GM12873 (cell line): ENCODE results near the gene THOP1.

Experiments used
- CTCF ChIP-seq: IDR thresholded peaks from 2 replicates; pipeline ENCODE4 v1.5.1; 2012; ENCODE audit warnings: low read depth, mild to moderate bottlenecking, moderate library complexity, low read length, control low read depth; ENCODE audit not compliant: insufficient read depth; ENCODE audit errors: missing control alignments

Gene THOP1

GRCh38 chr19:2822846-2823245 lies 37.5 kb downstream of the THOP1 start:
- TF ChIP-seq CTCF = no peak

GRCh38 chr19:2823646-2824045 lies 38.3 kb downstream of the THOP1 start:
- no peak for TF ChIP-seq CTCF

GRCh38 chr19:2824129-2824528 lies 38.8 kb downstream of the THOP1 start:
- TF ChIP-seq CTCF = no peak

DNA sequence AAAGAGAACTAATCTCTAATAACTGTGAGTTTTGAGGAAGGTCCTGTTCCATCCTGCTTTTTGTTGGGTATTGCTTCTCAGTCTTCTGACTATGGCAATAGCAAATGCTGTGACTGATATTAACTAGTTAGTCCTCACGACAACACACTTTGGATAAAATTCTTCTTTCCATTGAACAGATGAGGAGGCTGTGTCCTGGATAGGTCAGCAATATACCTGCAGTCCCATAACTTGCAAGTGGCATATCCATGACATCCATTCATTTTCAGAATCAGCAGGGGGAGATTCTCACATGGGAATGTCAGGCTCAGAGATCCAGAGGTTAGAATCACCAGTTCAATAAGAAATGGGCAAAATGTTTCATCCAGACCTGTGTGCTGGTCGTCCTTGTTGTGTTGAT lies 41.7 kb downstream of the THOP1 start:
- TF ChIP-seq CTCF = no peak

DNA sequence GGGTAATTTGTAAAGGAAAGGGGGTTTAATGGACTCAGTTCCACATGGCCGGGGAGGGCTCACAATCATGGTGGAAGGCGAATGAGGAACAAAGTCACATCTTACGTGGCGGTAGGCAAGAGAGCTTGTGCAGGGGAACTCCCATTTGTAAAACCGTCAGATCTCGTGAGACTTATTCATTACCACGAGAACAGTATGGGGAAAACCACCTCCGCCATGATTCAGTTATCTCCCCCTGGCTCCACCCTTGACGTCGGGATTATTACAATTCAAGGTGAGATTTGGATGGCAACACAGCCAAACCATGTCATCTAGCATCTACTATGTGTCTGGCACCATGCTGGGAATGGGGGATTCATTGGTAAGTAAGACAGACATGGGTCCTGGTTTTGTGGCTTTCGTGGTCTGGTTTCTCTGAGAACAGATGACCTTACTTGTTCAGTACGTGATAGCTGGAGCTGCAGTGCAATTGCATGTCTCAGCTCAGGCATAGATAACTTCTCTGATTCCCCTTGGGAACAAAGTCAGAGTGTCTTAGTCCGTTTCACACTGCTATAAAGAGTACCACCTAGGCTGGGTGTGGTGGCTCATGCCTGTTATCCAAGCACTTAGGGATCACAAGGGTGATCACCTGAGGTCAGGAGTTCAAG lies 42.7 kb downstream of the THOP1 start:
- TF ChIP-seq CTCF = no peak

DNA sequence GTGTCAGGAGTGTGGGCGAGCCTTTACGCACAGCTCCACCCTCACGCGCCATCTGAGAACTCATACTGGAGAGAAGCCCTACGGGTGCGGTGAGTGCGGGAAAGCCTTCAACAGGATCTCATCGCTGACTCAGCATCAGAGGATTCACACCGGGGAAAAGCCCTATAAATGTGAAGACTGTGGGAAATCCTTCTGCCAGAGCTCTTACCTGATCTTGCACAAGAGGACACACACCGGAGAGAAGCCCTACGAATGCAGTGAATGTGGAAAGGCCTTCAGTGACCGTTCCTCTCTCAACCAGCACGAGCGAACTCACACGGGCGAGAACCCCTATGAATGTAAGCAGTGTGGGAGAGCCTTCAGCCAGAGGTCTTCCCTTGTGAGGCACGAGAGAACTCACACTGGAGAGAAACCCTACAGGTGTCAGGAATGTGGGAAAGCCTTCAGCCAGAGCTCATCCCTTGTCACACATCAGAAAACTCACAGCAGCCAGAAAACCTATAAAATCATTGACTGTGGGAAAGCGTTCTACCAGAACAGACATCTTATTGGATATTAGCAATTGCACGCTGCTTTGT lies 49.1 kb downstream of the THOP1 start:
- TF ChIP-seq CTCF = no peak

- no peak for TF ChIP-seq CTCF
Observed at GRCh38 chr19:2837430-2837829, 52.1 kb downstream of the THOP1 start.
